Trophoblast cell (in vitro differentiated cells and primary cell): ENCODE results near the gene SRXN1.

ENCODE experiments used
- DNase-seq, 2 donors: peaks; one replicate each; pipeline ENCODE4 v3.0.0-alpha.2; 2016
- H2AFZ ChIP-seq: 2 replicates; pipeline ENCODE4 v1.6.1; 2013; ENCODE audit warnings: low read length, moderate library complexity, mild to moderate bottlenecking; ENCODE audit not compliant: insufficient read depth, poor library complexity
- H2AK5ac ChIP-seq: 2 replicates; pipeline ENCODE4 v1.6.1; 2013; ENCODE audit warnings: mild to moderate bottlenecking, low read length
- H2BK120ac ChIP-seq: 2 replicates; pipeline ENCODE4 v1.6.1; 2013; ENCODE audit warnings: low read length, mild to moderate bottlenecking, moderate library complexity; ENCODE audit not compliant: insufficient read depth, poor library complexity
- H2BK12ac ChIP-seq: 2 replicates; pipeline ENCODE4 v1.6.1; 2013; ENCODE audit warnings: mild to moderate bottlenecking, low read length, moderate library complexity
- H2BK5ac ChIP-seq: 2 replicates; pipeline ENCODE4 v1.6.1; 2013; ENCODE audit warnings: low read length, low read depth, moderate library complexity, mild to moderate bottlenecking; ENCODE audit not compliant: poor library complexity
- H3K14ac ChIP-seq: 2 replicates; pipeline ENCODE4 v1.6.1; 2013; ENCODE audit warnings: mild to moderate bottlenecking, low read length
- H3K18ac ChIP-seq: 2 replicates; pipeline ENCODE4 v1.6.1; 2013; ENCODE audit warnings: mild to moderate bottlenecking, low read length
- H3K23ac ChIP-seq: 2 replicates; pipeline ENCODE4 v1.6.1; 2013; ENCODE audit warnings: low read length
- H3K27ac ChIP-seq: 2 replicates; pipeline ENCODE4 v1.5.1; 2013; ENCODE audit warnings: low read depth, mild to moderate bottlenecking, inconsistent platforms, low read length, moderate library complexity
- H3K27me3 ChIP-seq: 2 replicates; pipeline ENCODE4 v1.6.1; 2013; ENCODE audit warnings: inconsistent platforms, mild to moderate bottlenecking, low read length, moderate library complexity; ENCODE audit not compliant: insufficient read depth
- H3K36me3 ChIP-seq, 2 experiments: 1 replicate in 1 of 2; 2 replicates in 1 of 2; pipeline ENCODE4 v1.6.1; 2013; ENCODE audit warnings: low read length in 2 of 2, mild to moderate bottlenecking in 2 of 2, moderate library complexity in 1 of 2; ENCODE audit not compliant: insufficient read depth in 2 of 2, control insufficient read depth in 1 of 2
- H3K4ac ChIP-seq: 2 replicates; pipeline ENCODE4 v1.6.1; 2013; ENCODE audit warnings: low read depth, mild to moderate bottlenecking, low read length, moderate library complexity
- H3K4me1 ChIP-seq, 2 experiments: 1 replicate in 1 of 2; 2 replicates in 1 of 2; pipeline ENCODE4 v1.6.1; 2013; ENCODE audit warnings: low read length in 2 of 2, mild to moderate bottlenecking in 2 of 2, moderate library complexity in 1 of 2; ENCODE audit not compliant: insufficient read depth in 2 of 2, control insufficient read depth in 1 of 2
- H3K4me2 ChIP-seq: 2 replicates; pipeline ENCODE4 v1.6.1; 2013; ENCODE audit warnings: inconsistent platforms, mild to moderate bottlenecking, low read length, moderate library complexity
- H3K4me3 ChIP-seq: 2 replicates; pipeline ENCODE4 v1.5.1; 2013; ENCODE audit warnings: mild to moderate bottlenecking, low read depth, low read length, inconsistent platforms
- H3K79me1 ChIP-seq: one replicate; pipeline ENCODE4 v1.6.1; 2013; ENCODE audit warnings: low read length
- H3K79me2 ChIP-seq: 2 replicates; pipeline ENCODE4 v1.6.1; 2013; ENCODE audit warnings: low read length, mild to moderate bottlenecking; ENCODE audit not compliant: control insufficient read depth, insufficient read depth, poor library complexity
- H3K9ac ChIP-seq: 2 replicates; pipeline ENCODE4 v1.6.1; 2013; ENCODE audit warnings: mild to moderate bottlenecking, low read length
- H3K9me3 ChIP-seq: 2 replicates; pipeline ENCODE4 v1.6.1; 2013; ENCODE audit warnings: low read depth, mild to moderate bottlenecking, control low read depth, inconsistent platforms, low read length; ENCODE audit not compliant: insufficient read depth
- H4K12ac ChIP-seq: 2 replicates; pipeline ENCODE4 v1.6.1; 2013; ENCODE audit warnings: low read depth, mild to moderate bottlenecking, low read length, moderate library complexity
- H4K8ac ChIP-seq: 2 replicates; pipeline ENCODE4 v1.6.1; 2013; ENCODE audit warnings: low read depth, mild to moderate bottlenecking, low read length, moderate library complexity
- H4K91ac ChIP-seq: one replicate; pipeline ENCODE4 v1.6.1; 2013; ENCODE audit warnings: low read depth, mild to moderate bottlenecking, low read length, moderate library complexity
- WGBS: extraction: QIAGEN DNeasy Blood & Tissue Kit; methylation state at CpG from one replicate; pipeline ENCODE4 v1.1.7; 2013; ENCODE audit warnings: missing lambda C conversion rate; ENCODE audit not compliant: insufficient read length, insufficient coverage; ENCODE audit errors: extremely low coverage; 5-methylcytosine and 5-hydroxymethylcytosine counted together

SRXN1 gene

DNA sequence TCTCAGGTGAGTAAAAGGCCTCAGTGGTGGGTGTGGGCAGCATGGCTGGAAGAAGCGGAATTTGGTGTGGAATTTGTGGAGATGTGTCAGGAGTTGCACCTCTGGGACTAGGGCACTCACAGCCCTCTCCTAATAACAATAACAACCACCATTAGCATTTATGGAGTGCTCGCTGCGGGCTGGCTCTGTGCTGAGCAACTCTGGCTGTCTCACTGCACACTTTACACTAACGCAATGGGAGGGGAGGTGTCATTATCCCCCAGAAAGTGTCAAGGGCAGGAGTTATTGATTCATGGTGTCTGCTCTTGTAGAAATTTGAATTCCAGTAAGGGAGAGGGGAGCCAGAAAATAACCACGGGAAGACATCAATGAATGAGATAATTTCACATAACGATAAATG is 45.3 kb upstream of the SRXN1 start:
- H2AK5ac ChIP-seq: no peak overlapping the region
- no peak overlapping the region for H4K12ac ChIP-seq
- WGBS: no CpG with 5 or more reads among the region's 6 CpGs
- H3K27me3 ChIP-seq: no peaks in the 10 kb centered on the region
- no peak overlapping the region for H2BK5ac ChIP-seq
- H3K79me2 ChIP-seq: no peaks in the 10 kb centered on the region
- no peak overlapping the region for H2BK120ac ChIP-seq
- no peak overlapping the region for H2BK12ac ChIP-seq
- H4K8ac ChIP-seq: no peak overlapping the region
- no peaks in the 10 kb centered on the region for H3K36me3 ChIP-seq
- no peak for DNase-seq
- H3K79me1 ChIP-seq: no peaks in the 10 kb centered on the region
- no peak overlapping the region for H3K18ac ChIP-seq
- H3K4me2 ChIP-seq: no peak overlapping the region
- no peak overlapping the region for H3K4ac ChIP-seq
- H3K23ac ChIP-seq: no peak overlapping the region
- no peak overlapping the region for H3K4me3 ChIP-seq
- H3K14ac ChIP-seq: no peak overlapping the region
- H2AFZ ChIP-seq: no peak overlapping the region
- no peak overlapping the region for H4K91ac ChIP-seq
- H3K27ac ChIP-seq: no peak overlapping the region
- no peaks in the 10 kb centered on the region for H3K4me1 ChIP-seq
- H3K9ac ChIP-seq: no peak overlapping the region
- no peaks in the 10 kb centered on the region for H3K9me3 ChIP-seq

DNA sequence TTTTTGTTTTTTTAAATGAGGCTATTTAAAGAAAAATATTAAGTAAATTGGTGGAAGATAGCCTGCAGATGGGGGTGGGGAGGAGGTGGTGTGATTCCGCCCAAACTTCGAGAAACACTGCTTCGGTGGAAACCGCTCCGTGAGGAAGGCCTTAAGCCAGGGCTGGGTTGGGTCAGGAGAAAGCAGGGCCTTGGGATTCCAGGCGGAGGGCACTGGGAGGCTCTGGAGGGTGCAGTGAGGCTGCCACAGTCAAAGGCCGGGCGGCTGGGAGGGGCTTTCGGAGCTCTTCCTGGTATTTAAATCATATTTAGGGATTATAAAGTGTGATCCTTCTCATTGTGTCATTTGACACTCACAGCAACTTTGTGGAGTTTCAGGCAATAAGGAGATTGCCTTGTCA is 44.8 kb upstream of the SRXN1 start:
- Histone ChIP-seq H3K36me3 (no peaks in the 10 kb centered on the region), H2AK5ac (no peak overlapping the region), H2BK5ac (no peak overlapping the region), H3K79me1 (no peaks in the 10 kb centered on the region), H3K4me1 (no peaks in the 10 kb centered on the region), H2BK12ac (no peak overlapping the region), H3K4me3 (no peak overlapping the region), H4K12ac (no peak overlapping the region), H2BK120ac (no peak overlapping the region), H3K4ac (no peak overlapping the region), H3K18ac (no peak overlapping the region), H3K14ac (no peak overlapping the region), H4K8ac (no peak overlapping the region), H2AFZ (no peak overlapping the region), H3K27me3 (no peaks in the 10 kb centered on the region), H3K79me2 (no peaks in the 10 kb centered on the region), H3K27ac (no peak overlapping the region), H3K4me2 (no peak overlapping the region), H3K9ac (no peak overlapping the region), H3K9me3 (no peaks in the 10 kb centered on the region), H4K91ac (no peak overlapping the region), H3K23ac (no peak overlapping the region)
- DNase-seq: no peak
- no CpG with 5 or more reads among the region's 9 CpGs for WGBS

DNA sequence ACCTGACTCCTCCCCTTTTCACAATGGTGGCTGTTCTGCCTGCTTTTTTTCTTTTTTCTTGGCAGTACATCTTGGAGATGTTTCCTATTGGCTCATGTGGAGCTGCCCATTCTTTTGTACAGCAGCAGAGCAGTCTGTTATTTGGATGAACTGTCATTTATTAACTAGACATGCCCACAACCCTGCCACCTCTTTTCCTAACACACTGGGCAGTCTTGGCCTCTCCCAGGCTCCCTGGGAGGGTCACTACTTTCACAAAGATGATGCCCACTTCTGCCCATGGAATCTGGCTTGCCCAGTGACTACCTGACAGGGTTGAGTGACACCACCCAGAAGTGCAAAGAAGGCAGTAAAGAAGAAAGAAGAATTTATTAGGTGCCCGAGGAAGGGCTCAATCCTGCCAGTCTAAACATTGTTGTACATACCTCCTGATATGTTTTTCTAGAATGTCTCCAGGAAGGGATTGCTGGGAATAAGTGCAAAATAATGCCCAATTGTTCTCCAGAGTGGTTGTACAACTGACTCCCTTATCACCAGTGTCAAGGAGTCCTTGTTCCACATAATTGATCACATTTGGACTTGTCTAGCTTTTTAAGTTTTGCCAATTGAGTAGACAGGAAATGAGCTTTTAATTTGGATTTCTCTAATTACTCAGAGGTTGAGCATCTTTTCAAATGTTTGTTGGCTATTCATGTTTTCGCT is 42.3 kb upstream of the SRXN1 start:
- no peak for DNase-seq
- Histone ChIP-seq H2AFZ (no peak overlapping the region), H2BK120ac (no peak overlapping the region), H3K9ac (no peak overlapping the region), H3K4me3 (no peak overlapping the region), H2BK5ac (no peak overlapping the region), H3K79me2 (no peaks in the 10 kb centered on the region), H2AK5ac (no peak overlapping the region), H4K91ac (no peak overlapping the region), H3K36me3 (no peaks in the 10 kb centered on the region), H2BK12ac (no peak overlapping the region), H3K4me2 (no peak overlapping the region), H4K12ac (no peak overlapping the region), H3K18ac (no peak overlapping the region), H3K27me3 (no peaks in the 10 kb centered on the region), H4K8ac (no peak overlapping the region), H3K9me3 (no peaks in the 10 kb centered on the region), H3K27ac (no peak overlapping the region), H3K23ac (no peak overlapping the region), H3K4ac (no peak overlapping the region), H3K79me1 (no peaks in the 10 kb centered on the region), H3K14ac (no peak overlapping the region), H3K4me1 (no peaks in the 10 kb centered on the region)
- WGBS: no CpG with 5 or more reads among the region's 2 CpGs

DNA sequence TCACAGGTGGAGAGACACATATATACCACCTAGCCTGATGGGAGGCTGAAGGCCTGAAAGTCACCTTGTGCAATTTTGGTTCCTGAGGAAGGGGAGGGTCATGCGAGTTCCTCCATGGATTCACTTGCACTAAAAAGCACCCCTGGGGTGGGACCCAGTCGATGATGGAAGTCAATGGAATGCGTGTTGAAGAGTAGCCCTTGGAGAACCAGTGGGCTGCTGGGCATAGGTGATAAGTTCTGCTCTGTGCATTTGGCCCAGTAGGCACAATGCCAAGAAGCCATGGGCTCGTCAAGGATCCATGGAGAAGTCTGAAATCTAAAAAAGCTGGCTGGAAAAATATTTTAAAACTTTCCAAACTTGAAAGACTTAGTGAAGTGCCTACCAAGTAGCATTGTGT is 41.5 kb upstream of the SRXN1 start:
- H3K9me3 ChIP-seq: no peaks in the 10 kb centered on the region
- no peak overlapping the region for H2BK5ac ChIP-seq
- no peak overlapping the region for H3K23ac ChIP-seq
- no peak overlapping the region for H2AK5ac ChIP-seq
- H4K91ac ChIP-seq: no peak overlapping the region
- no peak overlapping the region for H3K9ac ChIP-seq
- H3K18ac ChIP-seq: no peak overlapping the region
- no peak overlapping the region for H3K27ac ChIP-seq
- H3K14ac ChIP-seq: no peak overlapping the region
- no peak overlapping the region for H4K8ac ChIP-seq
- H2BK120ac ChIP-seq: no peak overlapping the region
- no peaks in the 10 kb centered on the region for H3K27me3 ChIP-seq
- no peak overlapping the region for H3K4ac ChIP-seq
- H2AFZ ChIP-seq: no peak overlapping the region
- H4K12ac ChIP-seq: no peak overlapping the region
- no peak for DNase-seq
- H3K4me1 ChIP-seq: no peaks in the 10 kb centered on the region
- no peaks in the 10 kb centered on the region for H3K36me3 ChIP-seq
- peak overlapping the region; percentile 29 for H3K4me3 ChIP-seq
- H3K4me2 ChIP-seq: no peak overlapping the region
- H3K79me2 ChIP-seq: no peaks in the 10 kb centered on the region
- no peak overlapping the region for H2BK12ac ChIP-seq
- no peaks in the 10 kb centered on the region for H3K79me1 ChIP-seq
- no CpG with 5 or more reads among the region's 4 CpGs for WGBS
